Stimulated activated CD4-positive, alpha-beta T cell treated with anti-CD3 and anti-CD28 coated beads, Interleukin-12 subunit alpha, Interleukin-12 subunit beta, amount 100 ng/mL, for 24 hours (primary cell): Measurements from ENCODE around the gene TTC12.
"Not testable (repeated sequence)": the region's sequence is repeated elsewhere in the genome, so short reads cannot be mapped to it uniquely, and the experiment has no call there.

Source experiments
- DNase-seq, 2 experiments: peaks; one replicate each; pipeline ENCODE4 v3.0.0-alpha.2; 2020; ENCODE audit warnings: low read depth in 2 of 2

The TTC12 gene

DNA sequence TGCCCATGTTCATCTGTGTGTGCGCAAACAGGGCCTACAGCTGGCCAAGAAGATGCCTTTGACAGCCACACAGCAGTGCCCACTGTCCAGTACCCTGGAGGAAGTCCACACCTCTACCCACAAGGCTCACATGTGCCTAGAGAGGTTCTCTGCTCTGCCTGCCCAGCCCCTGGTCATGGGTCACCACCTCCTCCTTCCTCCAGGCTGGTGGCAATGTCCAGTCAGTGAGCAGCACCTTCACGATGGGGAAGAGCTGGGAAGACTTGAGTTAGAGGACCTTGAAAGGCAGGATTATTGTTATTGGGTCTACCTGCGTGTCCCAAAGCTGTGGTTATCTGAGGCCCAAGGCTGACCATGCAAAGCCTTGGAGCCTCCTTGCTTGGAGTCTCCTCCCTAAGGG is 28.4 kb upstream of the TTC12 start:
- DNase-seq = no peak

DNA sequence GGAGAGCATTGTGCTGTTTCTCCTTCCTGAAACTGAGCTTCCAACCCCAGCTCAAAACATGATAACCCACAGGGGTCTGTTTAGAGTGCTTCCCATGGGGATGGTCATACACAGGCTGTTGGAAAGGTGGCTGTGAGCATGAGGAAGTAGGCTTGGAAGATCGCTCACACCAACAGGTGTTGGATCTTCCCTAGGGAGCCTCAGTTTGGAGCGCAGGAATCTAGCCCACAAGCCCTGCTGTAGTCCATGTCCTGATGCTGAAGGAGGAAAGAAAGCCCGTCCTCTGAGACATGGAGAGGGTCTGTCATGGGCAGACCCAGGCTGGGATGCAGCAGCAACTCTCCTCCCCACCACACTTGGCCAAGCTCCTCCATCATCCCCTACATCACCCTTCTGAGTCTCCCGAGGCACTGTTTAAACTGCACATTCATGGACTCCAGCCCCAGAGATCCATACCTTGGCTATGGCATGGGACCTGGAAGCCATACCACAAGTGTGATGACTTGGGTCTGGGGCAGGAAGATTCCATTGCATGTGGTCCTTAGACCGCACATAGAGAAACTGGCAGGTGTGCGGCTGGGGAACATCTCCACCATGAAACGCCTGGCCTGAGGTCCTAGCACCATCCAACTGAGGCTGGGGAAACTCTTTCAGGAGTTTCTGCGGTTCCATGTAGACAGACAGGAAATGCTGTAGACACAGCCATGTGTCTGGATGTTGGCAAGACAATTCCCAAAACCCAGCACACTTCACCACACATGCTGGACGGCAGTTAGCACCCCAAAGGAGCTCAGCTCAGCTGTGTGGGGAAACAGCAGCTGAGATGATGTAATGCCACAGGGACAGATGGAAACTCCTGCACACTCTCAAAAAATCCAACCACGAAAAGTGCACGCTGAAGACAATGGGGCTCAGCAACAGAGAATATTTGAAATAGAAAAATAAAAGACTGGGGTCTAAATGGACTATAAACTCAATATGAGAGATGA is 27.6 kb upstream of the TTC12 start:
- no peak for DNase-seq

DNA sequence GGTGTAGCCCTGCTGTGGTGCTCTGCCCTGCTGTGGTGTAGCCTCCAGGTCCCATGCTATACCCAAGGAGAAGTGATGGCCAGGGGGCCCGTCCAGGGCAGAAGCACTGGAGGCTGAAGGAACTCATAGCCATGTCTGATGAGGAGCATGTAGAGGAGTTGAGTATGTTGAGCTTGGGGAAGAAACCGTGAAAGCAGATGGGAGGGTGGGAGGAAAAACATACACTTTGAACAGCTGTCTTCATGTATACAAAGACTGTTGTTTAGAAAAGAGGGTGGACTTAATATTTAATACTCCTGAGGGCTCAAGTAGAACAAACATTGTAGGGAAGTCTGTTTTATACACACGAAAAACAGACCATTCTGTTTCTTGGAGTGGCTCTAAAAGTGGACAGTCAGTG is 26.6 kb upstream of the TTC12 start:
- no peak for DNase-seq

DNA sequence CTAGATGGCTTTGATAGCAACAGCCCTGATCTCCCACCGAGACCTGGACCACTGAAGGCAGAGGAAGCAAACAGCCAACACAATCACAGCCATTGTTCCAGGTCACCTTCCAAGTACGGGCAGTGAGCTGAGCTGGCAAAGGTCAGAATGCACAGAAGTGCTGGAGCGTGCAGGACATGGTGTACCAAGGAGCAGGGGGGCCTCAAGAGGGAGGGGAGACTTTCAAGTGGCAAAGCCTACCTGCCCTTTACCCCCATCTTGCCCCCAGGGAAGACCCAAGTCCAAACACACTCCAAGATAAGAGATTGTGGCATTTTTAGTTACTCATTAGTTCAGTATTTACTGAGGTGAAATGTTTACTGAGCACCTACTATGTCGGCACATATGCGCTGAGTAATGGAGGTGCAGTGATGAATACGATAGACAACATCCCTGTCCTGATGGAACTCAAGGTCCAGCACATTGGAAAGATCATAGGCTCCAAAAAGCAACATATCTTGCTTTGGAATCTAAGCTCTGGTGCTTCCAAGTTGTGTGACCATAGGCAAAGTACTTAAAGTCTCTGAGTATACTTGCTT is 26.0 kb upstream of the TTC12 start:
- DNase-seq = no peak

DNA sequence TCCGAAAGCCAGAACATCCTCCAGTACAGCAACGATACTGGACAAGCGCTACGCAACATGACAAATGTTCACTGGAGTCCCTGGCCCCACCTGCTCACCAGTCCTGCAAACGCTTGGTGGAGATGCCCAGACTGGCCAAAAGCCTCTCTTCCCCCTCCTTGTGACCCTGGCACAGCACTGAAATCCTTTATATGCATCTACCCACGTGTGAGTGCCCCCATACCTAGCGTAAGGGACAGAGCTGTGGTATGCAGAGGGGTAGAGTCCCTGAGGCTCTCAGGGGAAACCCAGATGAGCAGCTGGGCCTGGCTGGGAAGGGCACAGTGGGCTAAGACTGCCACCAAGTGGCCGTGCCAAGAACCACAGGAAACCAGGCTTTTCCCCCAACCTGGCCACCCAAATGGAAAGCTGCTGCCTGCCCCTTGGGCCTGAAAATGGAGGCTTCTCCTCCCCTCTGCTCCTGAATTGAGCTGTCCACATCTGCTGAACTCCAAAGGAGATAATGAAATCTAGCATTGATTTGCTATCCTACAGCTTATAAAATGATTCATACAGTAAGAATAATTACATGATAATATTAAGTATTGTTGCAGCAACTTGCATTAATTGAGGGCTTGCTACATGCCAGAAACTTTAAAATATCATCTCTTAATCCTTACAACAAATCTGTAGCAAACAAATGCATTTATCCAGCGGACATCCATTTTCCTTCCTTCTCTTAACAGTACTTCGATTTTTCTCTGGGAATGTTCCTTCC is 24.8 kb upstream of the TTC12 start:
- DNase-seq = peak; percentile 44 to 58

DNA sequence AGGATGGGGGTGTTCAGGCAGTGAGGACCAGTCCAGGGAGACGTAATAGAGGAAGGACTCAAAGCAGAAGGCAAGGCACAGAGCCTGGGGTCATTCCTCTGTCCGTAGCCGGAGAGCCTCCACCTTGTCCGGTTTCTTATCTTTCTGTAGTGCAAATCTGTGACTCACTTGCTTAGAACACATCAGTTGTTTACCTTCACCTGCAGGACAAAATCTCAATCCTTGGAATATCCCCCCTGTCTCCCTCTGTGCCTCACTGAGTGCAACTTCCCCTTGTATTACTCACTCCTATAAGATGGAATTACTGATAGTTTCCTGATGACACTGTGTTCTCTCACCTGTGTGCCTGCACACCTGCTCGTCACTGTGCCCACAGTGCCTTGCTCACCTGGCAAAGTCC is 20.4 kb upstream of the TTC12 start:
- no peak for DNase-seq

DNA sequence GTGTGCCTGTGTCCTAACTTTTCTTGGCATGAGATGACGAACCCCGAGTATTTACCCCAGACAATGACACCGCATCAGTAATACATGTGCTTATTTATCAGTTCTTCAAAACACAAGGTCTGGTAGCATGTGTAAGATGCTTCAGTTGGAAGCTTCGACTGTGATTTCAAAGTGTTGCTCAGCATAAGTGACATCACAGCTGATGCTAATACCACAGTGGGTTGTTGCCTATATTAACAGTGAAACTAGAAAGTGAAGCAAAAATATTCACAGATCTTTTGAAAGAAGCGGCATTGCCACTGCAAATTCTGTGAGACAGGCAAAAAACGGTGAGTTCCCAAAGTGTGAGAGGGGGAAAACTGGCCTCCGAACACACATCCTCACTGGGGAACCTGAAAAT is 18.4 kb upstream of the TTC12 start:
- no peak for DNase-seq

DNA sequence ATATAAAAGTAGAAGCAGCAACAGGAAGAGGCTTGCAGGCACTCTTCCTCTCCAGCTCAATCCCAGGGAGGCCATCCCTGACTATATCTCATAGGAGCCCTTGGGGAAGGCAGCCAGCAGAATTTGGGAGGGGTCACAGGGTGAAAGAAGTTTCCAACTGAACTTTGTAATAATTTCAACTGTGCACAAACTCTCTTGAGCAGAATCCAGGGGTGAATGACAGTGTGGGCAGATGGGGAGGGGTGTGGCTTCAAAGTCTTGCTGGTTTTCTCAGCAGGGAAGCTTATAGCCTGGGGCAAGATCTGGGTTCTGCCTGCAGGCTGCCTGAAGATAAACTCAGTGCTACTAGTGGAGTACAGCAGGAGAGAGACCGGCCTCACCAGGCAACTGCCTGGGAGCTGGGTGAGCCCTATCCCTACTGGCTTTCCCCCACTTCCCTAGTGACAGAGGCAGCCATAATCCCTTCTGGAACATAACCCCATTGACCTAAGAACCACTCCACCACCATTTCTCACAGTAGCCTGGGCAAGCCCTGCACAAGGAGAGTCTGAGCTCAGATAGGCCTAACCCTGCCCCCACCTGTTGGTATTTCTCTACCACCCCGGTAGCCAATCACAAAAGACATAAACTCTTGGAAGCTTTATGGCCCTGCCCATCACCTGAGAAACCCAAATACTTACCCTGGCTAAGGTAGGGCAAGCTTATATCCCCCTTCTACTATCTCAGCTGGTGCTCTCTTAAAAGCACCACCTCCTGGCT is 17.8 kb upstream of the TTC12 start:
- no peak for DNase-seq

DNA sequence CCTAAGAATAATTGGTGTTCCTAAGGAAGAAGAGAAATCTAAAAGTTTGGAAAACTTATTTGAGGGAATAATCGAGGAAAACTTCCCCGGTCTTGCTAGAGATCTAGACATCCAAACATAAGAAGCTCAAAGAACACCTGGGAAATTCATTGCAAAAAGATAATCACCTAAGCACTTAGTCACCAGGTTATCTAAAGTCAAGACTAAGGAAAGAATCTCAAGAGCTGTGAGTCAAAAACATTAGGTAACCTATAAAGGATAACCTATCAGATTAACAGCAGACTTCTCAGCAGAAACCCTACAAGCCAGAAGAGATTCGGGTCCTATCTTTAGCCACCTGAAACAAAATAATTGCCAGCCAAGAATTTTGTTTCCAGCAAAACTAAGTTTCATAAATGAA is 15.9 kb upstream of the TTC12 start:
- not testable (repeated sequence) for DNase-seq

DNA sequence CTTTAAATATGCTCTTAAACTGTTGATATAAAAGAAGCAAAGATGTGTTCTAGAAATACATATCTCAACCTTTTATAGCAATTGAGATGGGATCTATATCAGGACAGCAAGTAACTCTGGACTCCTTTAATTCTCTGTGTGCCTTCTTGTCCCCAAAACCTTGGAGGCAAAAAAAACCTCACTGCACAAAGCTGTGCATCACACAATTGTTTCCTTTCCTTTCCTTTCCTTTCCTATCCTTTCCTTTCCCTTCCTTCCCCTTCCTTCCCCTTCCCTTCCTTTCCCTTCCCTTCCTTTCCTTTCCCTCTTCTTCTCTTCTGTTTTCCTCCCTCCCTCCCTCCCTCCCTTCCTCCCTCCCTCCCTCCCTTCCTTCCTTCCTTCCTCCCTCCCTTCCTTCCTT is 9.5 kb upstream of the TTC12 start:
- no peak for DNase-seq

DNA sequence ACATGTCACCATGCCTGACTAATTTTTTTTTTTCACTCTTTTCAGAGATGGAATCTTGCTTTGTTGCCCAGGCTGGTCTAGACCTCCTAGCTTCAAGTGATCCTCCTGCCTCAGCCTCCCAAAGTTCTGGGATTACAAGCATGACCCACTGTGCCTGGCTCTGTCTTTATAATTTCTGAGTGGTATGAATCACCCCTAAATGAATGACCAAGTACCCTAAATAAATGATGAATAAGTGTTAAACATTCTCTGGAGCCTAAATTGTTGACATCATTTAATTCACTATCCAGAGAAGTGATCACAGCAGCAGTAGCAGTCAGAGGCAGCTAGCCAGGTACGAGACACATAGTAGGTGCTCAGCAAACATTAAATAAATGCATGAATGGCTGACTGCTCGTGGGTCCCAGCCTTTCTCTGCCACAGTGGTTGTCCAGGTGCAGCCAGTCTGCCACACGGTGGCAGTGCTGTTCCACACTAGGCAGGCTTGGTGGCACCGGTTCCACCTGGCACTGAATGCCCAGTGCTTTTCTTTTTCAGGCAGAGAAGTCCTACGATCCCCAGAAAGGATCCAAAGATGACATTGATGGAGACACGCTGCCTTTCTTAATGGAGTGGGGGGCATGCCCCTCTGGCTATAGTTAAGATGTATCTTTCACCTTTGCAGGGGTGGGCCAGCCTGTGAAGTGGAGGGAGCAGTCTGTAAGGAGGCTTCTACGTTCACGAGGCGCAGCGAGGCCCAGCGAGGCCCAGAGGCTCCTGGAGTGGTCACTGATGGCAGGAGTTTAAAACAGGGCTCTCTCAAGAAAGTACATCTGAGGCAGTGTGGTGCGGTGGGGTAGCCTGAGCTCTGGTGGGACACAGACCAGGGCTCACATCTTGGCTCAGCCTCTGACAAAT is 8.7 kb upstream of the TTC12 start:
- DNase-seq = peak; percentile 42 to 56

DNA sequence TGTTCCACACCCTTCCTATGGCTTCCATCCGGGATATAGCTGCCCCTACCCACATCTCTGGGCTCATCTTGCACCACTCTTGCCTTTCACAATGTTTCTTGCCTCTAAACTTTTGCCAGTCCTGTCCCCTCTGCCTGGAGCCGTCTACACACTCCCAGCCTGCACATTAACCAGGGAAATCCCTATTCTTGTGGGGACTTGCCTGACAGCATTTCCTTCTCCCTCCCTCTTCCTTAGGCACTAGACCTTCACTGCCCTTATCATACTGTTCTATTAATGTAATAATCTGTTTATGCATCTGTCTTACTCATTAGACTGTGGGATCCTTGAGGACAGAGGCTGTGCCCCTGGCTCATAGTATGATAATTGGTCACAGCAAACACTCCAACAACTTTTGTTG is 5.8 kb upstream of the TTC12 start:
- no peak for DNase-seq

DNA sequence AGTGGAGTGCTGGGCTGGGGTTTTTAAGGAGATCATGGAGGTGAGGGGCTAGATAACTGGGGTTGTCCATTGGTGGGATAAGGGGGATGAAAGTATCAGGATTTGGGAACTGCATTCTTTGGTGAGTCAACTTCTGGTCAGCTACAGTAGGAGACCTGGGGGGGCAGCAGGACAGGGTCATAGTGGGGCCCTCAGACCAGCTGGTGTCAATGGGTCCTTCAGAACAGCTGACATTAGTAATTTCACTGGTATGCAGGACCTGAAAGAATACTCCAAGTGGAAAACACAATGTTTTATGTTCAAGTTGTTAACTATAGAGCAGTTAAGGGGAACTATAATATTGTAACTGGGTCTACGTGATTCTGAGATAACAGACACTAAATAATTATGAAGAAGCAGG is 2.8 kb upstream of the TTC12 start:
- DNase-seq = no peak

DNA sequence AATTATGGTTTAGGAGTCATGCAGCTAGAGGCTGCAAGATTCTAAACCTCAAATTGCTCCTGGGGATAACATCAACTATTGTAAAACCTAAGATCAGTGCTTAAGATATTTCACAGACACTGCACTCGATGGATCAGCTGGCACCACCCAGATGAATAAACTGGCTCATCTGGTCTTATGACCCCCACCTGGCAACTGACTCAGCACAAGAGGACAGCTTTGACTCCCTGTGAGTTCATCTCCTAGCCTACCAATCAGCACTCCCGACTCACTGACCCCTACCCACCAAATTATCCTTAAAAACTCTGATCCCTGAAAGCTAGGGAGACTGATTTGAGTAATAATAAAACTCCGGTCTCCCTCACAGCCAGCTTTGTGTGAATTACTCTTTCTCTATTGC is 782 bp upstream of the TTC12 start:
- no peak for DNase-seq

DNA sequence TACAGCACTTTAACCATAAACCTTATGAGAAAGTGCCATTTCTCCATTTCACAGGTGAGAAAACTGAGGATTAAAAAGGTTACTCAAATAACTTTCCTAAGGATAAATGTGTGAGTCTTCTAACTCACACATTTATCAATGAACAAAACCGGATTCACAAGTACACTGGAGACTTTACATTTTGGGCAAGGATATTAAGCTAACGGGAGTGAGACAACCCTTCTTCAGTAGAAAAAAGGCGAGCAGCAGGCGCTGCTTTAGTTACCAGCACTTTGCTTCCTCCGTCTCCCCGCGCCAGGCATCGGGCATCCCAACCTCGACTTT is 356 bp upstream of the TTC12 start:
- DNase-seq = no peak

DNA sequence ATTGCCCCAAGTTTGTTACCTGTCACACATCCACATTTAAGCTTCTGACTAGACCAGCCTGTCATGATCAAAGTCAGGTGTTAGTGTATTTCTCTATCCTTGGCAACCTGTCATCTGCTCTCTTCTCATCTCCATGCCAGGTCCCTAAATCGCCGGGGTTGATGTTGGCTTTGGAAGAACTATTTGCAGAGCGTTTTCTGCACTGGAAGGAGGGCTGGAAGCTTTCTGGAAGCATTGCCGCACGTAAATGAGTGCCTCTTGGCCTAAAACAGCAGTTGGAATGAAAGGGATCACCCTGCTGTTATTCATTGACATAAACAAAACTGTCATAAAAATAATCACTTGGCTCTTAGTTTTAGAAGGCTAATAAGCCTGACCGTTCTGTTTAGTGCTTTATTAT is 1.4 kb downstream of the TTC12 start:
- no peak for DNase-seq

DNA sequence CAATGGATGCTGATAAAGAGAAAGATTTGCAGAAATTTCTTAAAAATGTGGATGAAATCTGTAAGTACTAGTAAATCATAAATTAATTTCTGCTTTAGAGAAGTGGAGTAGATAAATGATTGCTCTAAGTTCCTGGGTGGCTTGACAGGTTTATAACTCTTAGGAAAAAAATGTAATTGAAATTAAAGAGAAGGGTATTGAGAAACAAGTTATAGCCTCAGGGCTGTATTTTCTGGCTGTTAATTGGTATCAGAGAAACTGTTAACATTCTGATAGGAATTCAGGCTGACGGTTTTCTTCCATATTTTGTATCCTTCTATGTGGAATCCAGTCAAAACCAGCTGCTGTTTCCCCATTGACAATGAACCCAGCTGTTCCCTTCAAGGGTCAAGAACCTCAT is 1.9 kb downstream of the TTC12 start:
- DNase-seq = no peak

DNA sequence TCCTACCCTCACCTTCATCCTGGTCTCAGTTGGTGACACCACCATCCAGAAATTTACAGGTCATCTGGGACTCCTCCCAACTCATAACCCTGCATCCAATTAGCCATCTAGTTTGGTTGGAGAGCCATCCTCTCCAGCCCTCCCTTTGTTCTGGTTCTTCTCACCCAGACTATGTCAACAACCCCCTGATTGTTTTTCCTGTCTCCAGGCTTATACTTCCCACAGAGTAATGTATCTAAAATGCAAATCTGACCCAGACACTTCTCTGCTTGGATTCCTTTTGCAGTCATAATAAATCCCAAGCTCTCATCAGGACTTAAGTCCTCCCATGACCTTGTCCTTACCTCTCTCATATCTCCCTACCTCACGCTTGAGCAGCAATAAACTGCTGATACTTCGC is 3.0 kb downstream of the TTC12 start:
- no peak for DNase-seq

DNA sequence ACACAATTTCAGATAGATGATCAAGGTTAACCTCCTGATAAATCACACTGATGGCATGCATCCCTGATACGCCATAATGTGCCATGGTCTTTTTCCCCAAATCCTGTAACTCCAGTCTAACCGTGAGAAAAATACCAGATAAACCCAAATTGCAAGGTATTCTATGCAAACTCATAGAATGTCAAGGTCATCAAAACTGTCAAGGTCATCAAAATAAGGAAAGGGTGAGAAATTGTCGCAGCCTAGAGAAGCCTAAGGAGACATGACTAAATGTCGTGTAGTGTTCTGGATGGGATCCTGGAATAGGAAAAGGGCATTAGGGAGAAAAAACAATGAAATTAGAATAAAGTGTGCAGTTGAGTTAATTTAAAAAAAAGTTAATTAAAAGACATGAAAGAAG is 4.7 kb downstream of the TTC12 start:
- DNase-seq = no peak

DNA sequence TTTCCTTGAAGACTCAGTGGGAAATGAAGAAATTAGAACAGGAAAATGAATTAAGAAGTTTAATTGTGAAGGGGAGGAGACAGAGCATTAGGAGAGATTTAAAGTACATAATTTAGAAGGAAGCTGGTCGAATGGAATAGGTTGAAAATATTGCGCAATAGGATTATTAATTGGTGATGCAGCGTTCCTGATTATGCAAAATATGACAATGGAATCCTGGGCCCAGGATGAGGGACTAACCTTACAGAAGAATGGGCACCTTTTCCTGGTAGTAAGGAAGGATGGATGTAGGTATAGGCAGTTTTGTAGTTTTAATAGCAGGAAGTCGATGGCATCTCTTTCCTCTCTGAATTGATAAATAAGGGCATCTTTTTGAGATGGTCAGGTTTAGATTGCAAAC is 7.8 kb downstream of the TTC12 start:
- no peak for DNase-seq

DNA sequence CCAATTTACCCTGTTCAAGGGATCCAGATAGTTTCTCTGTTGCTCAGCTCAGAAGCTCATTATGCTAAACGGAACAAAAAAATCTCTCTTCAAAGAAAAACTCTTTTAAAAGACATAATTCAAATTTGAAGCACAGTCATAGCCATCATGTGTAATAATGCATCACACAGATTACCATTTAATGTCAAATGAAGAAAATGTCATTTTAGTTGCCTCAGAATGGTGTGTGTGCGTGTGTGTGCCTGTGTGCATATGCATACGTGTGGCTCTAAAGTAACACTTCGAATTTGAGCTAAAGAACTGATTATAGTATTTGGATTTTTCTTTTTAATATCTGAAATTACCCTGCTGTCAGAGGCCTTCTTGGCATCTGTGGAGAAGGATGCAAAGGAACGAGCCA is 9.9 kb downstream of the TTC12 start:
- DNase-seq = no peak
